ENCODE data around the gene RAG2.

GRCh38 chr11:36635066-36635862 lies 37.2 kb upstream of the RAG2 start:
- TF ChIP-seq POLR2A (IDR thresholded peaks at IDR 0.05) (no peak), CTCF (IDR thresholded peaks at IDR 0.05) (no peak), EP300 (IDR thresholded peaks at IDR 0.05) (no peak)
